GM21723 (cell line): Measurements from ENCODE around the gene BEST4.
"Not testable (repeated sequence)": the region's sequence is repeated elsewhere in the genome, so short reads cannot be mapped to it uniquely, and the experiment has no call there.

Experiments
- ATAC-seq: cut with Tn5 transposase; IDR thresholded peaks from one replicate; pipeline ENCODE4 v1.9.1; 2021; ENCODE audit warnings: mild to moderate bottlenecking, moderate library complexity; ENCODE audit not compliant: unreplicated experiment

BEST4 gene

DNA sequence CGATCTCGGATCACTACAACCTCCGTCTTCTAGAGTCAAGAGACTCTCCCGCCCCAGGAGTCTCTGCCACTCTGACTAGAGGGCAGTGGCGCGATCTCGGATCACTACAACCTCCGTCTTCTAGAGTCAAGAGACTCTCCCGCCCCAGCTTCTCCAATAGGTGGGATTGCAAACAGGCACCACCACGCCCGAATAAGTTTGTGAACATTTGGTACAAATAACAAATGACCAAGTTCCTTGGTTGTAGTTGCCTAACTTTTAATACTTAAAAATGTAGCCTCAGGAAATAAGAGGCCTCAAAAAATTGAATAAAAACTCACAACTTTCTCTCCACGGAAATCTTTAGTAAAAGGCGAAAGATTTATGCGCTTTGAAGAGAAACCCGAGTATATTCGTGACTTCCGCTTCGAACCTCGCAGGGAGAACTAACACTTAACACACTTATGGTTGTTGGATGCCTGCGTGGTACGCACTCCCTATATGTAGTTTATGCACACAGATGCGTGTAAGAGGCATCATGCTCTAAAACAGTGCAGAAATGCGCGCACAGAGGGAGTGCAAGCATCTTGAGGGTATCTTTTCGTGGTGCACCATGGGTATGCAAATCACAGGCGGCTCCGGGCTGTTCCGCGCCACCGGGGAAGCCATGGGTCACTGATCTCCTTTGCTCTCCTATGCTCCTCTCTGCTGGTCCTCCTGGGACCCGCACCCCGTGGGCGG is 31.8 kb upstream of the BEST4 start:
- peak; percentile 72 for ATAC-seq

- no peak for ATAC-seq
Measured at GRCh38 chr1:44819196-44819607, 31.2 kb upstream of the BEST4 start.

GRCh38 chr1:44817771-44818495 is 30.0 kb upstream of the BEST4 start:
- ATAC-seq = no peak

- no peak for ATAC-seq
Measured at GRCh38 chr1:44817307-44817706, 29.3 kb upstream of the BEST4 start.

DNA sequence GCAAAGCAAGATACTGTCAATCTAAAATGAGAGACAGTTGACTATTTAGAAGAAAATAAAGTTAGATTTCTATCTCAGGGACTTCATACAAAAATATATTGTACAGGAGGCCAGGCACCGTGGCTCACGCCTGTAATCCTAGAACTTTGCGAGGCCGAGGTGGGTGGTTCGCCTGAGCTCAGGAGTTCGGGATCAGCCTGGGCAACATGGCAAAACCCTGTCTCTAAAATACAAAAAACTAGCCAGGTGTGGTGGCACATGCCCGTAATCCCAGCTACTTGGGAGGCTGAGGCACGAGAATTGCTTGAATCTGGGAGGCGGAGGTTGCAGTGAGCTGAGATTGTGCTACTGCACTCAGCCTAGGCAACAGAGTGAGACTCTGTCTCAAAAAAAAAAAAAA is 28.0 kb upstream of the BEST4 start:
- not testable (repeated sequence) for ATAC-seq

DNA sequence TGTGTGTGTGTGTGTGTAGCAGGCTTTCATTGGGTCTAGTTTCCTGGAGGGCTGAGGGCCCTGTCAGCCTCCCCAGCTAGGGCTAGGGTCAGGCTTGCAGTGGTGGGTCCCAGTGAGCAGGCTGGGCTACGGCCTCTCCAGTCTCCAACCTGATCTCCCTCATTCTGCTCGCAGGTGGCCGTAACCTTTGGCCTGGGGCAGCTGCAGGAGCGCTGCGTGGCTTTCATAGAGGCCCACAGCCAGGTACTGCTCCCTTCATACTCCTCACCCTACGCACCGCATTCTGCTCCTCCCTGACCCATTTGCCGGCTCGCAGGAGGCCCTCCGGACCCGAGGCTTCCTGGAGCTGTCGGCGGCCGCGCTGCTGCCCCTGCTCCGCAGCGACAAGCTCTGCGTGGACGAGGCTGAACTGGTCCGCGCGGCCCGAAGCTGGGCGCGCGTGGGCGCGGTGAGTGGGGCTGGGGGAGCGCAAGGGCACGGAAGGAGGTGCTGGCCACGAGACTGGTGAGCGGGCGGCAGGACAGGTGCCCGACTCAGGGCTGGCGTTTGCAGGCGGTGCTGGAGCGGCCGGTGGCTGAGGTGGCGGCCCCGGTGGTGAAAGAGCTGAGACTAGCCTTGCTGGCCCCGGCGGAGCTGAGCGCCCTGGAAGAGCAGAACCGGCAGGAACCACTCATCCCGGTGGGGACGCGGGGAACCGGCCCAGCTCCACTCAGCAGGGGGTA is 25.0 kb upstream of the BEST4 start:
- ATAC-seq = no peak

DNA sequence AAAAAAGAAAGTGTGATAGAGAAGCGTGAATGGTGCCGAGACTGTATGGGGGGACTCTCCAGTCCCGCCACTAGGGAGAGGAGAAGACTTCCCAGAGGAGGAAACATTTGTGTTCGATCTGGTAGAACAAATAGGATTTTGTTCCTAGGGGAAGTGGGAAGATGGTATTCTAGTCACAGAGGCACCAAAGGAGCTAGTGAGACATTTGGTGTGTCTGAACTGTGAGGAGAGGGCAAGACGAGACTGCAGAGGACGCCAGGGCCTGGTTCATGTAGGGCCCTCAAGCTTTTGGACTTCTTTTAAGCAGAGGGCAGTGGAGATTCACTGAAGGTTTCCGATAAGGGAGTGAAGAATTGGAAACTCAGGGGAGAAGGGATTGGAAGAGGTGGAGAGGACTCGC is 23.3 kb upstream of the BEST4 start:
- ATAC-seq = no peak

DNA sequence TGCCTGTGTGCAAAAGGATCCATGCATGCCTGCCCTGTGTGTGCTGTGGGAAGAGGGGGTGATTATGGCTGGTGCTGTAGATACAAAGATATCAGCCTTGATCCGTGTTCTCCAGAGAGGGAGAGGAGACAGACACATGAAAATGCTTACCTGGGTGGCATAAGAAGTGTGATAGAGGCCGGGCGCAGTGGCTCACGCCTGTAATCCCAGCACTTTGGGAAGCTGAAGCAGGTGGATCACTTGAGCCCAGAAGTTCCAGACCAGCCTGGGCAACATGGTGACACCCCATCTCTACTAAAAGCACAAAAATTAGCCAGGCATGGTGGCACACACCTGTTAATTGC is 22.8 kb upstream of the BEST4 start:
- ATAC-seq = not testable (repeated sequence)

GRCh38 chr1:44810101-44810761 is 22.3 kb upstream of the BEST4 start:
- ATAC-seq = no peak

DNA sequence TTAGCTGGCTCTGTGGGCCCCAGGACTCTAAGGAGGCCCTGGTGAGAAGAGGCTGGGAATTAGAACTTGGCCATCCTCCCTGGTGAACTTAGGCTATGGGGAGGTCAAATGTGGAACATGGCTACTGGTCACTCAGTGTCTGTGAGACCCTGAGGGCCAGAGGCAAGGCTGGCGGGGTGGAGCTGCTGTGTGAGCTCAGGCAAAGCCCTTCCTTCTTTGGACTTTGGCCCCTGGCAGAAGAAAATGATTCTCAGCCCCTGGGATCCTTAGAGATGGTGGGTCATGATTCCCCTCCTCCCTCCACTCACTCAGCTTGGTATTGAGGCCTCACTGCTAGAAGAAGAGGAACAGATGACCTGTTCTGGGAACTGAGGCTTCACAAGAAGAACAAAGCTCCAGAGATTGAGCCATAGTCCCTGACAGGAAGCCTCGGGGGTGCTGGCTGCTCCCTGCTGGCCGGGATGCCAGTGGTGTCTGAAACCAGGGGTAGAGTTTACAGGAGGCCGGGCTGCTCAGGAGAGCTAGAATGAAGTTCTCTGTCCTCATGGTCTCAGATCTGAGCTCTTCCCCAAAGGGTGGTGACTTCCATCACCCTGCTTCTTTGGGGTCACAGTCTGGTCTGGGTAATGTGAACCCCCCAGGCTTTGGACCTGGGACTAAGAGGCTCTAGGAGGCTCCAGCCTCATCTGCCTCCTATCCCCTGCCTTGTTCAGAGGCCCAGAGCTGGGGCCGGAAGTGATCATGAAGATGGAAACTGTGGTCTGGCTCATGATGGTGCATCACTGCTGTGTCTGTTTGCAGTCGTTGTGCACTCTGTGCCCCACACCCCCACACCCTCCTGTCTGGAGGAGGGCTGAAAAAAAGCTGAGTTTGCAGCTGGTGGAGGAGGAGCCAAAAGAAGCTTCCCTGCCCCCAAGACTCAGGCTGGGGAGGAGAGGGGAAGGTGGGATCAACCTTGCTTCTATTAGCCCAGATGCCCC is 21.3 kb upstream of the BEST4 start:
- peak; percentile 51 for ATAC-seq

GRCh38 chr1:44808063-44808937 is 20.3 kb upstream of the BEST4 start, which contains the start of gene BTBD19:
Gene BTBD19, plus strand, starts transcription at chr1:44808523. Its CDS starts 298 bp downstream, at chr1:44808821.
- peak; percentile 20 for ATAC-seq

- peak; percentile 37 for ATAC-seq
Measured at GRCh38 chr1:44807364-44808062, 19.5 kb upstream of the BEST4 start.

GRCh38 chr1:44806704-44807363 is 18.9 kb upstream of the BEST4 start, which contains the start of gene DYNLT4:
Gene DYNLT4, minus strand, starts transcription at chr1:44807351. Its CDS starts 683 bp downstream, at chr1:44806668.
- peak; percentile 1 for ATAC-seq

GRCh38 chr1:44806025-44806703 is 18.2 kb upstream of the BEST4 start:
- no peak for ATAC-seq

DNA sequence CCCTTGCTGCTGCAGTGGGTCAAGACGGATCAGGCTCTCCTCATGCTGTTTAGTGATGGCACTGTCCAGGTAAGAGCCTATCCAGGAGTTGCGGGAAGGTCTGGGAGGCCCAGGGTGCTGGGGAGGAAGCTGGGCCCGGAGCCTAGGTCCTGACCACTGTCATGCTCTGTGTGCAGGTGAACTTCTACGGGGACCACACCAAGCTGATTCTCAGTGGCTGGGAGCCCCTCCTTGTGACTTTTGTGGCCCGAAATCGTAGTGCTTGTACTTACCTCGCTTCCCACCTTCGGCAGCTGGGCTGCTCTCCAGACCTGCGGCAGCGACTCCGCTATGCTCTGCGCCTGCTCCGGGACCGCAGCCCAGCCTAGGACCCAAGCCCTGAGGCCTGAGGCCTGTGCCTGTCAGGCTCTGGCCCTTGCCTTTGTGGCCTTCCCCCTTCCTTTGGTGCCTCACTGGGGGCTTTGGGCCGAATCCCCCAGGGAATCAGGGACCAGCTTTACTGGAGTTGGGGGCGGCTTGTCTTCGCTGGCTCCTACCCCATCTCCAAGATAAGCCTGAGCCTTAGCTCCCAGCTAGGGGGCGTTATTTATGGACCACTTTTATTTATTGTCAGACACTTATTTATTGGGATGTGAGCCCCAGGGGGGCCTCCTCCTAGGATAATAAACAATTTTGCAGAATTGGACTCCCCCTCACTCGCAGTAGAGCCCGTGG is 17.5 kb upstream of the BEST4 start:
- ATAC-seq = no peak

DNA sequence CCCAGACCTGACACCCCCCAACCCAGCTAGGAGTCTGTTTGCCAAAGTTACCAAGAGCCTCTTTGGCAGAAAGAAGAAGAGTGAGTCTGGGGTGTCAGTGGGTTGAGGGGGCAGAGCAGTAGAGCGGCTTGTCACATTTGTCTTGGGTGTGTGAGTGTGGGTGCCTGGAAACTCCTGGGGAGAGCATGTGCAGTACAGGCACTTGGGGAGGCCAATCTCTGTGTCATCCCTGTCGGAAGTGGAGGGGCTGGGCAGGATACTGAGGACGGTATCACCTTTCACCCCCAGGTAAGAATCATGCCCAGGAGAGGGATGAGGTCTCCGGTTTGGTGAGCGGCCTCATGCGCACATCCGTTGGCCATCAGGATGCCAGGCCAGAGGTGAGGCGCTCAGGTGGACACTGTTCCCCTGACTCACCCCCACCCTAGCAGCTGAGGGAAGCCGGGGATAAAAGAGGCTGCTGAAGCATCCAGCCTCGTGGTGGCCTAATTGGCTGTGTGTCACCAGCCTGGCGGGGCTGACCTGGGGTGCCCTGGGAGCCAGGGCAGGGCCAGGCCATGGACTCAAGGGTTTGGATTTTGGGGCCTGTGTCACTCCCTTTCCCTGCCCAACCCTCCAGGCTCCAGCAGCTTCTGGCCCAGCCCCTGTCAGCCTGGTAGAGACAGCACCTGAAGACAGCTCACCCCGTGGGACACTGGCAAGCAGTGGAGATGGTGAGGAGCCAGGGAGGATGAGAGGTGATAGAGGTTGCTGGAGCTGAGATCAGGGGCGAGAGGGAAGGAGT is 15.5 kb upstream of the BEST4 start:
- ATAC-seq = no peak
